ENCODE data around the gene NGB. TPM values are rescaled to one million over a fixed set of nuclear protein-coding genes. Genes with fewer than 3 reads are reported as not detected.

Gene NGB
- total and polyA plus RNA-seq, 2 donors (not counting 1 experiment from before 2014, with no cell fraction given) = not detected

- no peak overlapping the region for H2AFZ ChIP-seq (ENCODE audit: low read length)
- H3K9me3 ChIP-seq (ENCODE audit: control insufficient read depth, insufficient read depth, low read depth, low read length) = no peaks in the 10 kb centered on the region
- no peak overlapping the region for H3K4me3 ChIP-seq (replicated peaks in 1 of 4; ENCODE audit: control extremely low read depth in 1 of 4, insufficient read depth in 1 of 4, low read depth in 3 of 4, low read length in 4 of 4)
- no peaks in the 10 kb centered on the region for H3K36me3 ChIP-seq (ENCODE audit: control insufficient read depth, insufficient read depth, low read length)
- no peak overlapping the region for H3K27ac ChIP-seq (ENCODE audit: insufficient read depth, low read length)
- peaks cover 2% of the 10 kb centered on the region for H3K27me3 ChIP-seq (ENCODE audit: control insufficient read depth, insufficient read depth, low read length)
- no peaks in the 10 kb centered on the region for H4K20me1 ChIP-seq (ENCODE audit: control insufficient read depth, extremely low read depth, insufficient read depth, low read length)
- TF ChIP-seq EZH2 (IDR thresholded peaks at IDR 0.05; ENCODE audit: low read length, missing control alignments) (no peak), CTCF (conservative IDR thresholded peaks at IDR 0.05 in 1 of 2, IDR thresholded peaks at IDR 0.05 in 1 of 2; ENCODE audit: low read depth in 1 of 2, low read length in 2 of 2) (no peak)
- H3K79me2 ChIP-seq (ENCODE audit: control insufficient read depth, insufficient read depth, low read length) = no peaks in the 10 kb centered on the region
- H3K9ac ChIP-seq (ENCODE audit: insufficient read depth, low read length) = no peak overlapping the region
- no peaks in the 10 kb centered on the region for H3K4me1 ChIP-seq (ENCODE audit: control insufficient read depth, extremely low read depth, insufficient read depth, low read length)
- no peak for DNase-seq (ENCODE audit: low read depth in 2 of 2)
- no peak overlapping the region for H3K4me2 ChIP-seq (ENCODE audit: extremely low read depth, insufficient read depth, low read length)
Measured at GRCh38 chr14:77258566-77258965, 12.4 kb downstream of the NGB start.

GRCh38 chr14:77257700-77258099 lies 13.3 kb downstream of the NGB start:
- DNase-seq (ENCODE audit: low read depth in 2 of 2) = no peak
- no peak for TF ChIP-seq EZH2 (IDR thresholded peaks at IDR 0.05; ENCODE audit: low read length, missing control alignments)
- no peak for TF ChIP-seq CTCF (conservative IDR thresholded peaks at IDR 0.05 in 1 of 2, IDR thresholded peaks at IDR 0.05 in 1 of 2; ENCODE audit: low read depth in 1 of 2, low read length in 2 of 2)

GRCh38 chr14:77256694-77257093 lies 14.3 kb downstream of the NGB start:
- no peaks in the 10 kb centered on the region for H3K9me3 ChIP-seq (ENCODE audit: control insufficient read depth, insufficient read depth, low read depth, low read length)
- no peak for DNase-seq (ENCODE audit: low read depth in 2 of 2)
- H3K27ac ChIP-seq (ENCODE audit: insufficient read depth, low read length) = no peak overlapping the region
- no peaks in the 10 kb centered on the region for H3K79me2 ChIP-seq (ENCODE audit: control insufficient read depth, insufficient read depth, low read length)
- H3K9ac ChIP-seq (ENCODE audit: insufficient read depth, low read length) = no peak overlapping the region
- H3K4me1 ChIP-seq (ENCODE audit: control insufficient read depth, extremely low read depth, insufficient read depth, low read length) = no peaks in the 10 kb centered on the region
- no peak overlapping the region for H3K4me3 ChIP-seq (replicated peaks in 1 of 4; ENCODE audit: control extremely low read depth in 1 of 4, insufficient read depth in 1 of 4, low read depth in 3 of 4, low read length in 4 of 4)
- peaks cover 3% of the 10 kb centered on the region for H3K27me3 ChIP-seq (ENCODE audit: control insufficient read depth, insufficient read depth, low read length)
- no peaks in the 10 kb centered on the region for H4K20me1 ChIP-seq (ENCODE audit: control insufficient read depth, extremely low read depth, insufficient read depth, low read length)
- H3K4me2 ChIP-seq (ENCODE audit: extremely low read depth, insufficient read depth, low read length) = no peak overlapping the region
- H2AFZ ChIP-seq (ENCODE audit: low read length) = no peak overlapping the region
- H3K36me3 ChIP-seq (ENCODE audit: control insufficient read depth, insufficient read depth, low read length) = no peaks in the 10 kb centered on the region
- no peak for TF ChIP-seq EZH2 (IDR thresholded peaks at IDR 0.05; ENCODE audit: low read length, missing control alignments)
- no peak for TF ChIP-seq CTCF (conservative IDR thresholded peaks at IDR 0.05 in 1 of 2, IDR thresholded peaks at IDR 0.05 in 1 of 2; ENCODE audit: low read depth in 1 of 2, low read length in 2 of 2)

More at GRCh38 chr14:77257700-77258099, 13.3 kb downstream of the NGB start:
- Histone ChIP-seq H3K9me3 (ENCODE audit: control insufficient read depth, insufficient read depth, low read depth, low read length) (no peaks in the 10 kb centered on the region), H3K4me1 (ENCODE audit: control insufficient read depth, extremely low read depth, insufficient read depth, low read length) (no peaks in the 10 kb centered on the region), H4K20me1 (ENCODE audit: control insufficient read depth, extremely low read depth, insufficient read depth, low read length) (no peaks in the 10 kb centered on the region), H3K36me3 (ENCODE audit: control insufficient read depth, insufficient read depth, low read length) (no peaks in the 10 kb centered on the region), H3K4me2 (ENCODE audit: extremely low read depth, insufficient read depth, low read length) (no peak overlapping the region), H3K79me2 (ENCODE audit: control insufficient read depth, insufficient read depth, low read length) (no peaks in the 10 kb centered on the region), H3K4me3 (replicated peaks in 1 of 4; ENCODE audit: control extremely low read depth in 1 of 4, insufficient read depth in 1 of 4, low read depth in 3 of 4, low read length in 4 of 4) (no peak overlapping the region), H2AFZ (ENCODE audit: low read length) (no peak overlapping the region), H3K27ac (ENCODE audit: insufficient read depth, low read length) (no peak overlapping the region), H3K27me3 (ENCODE audit: control insufficient read depth, insufficient read depth, low read length) (no peaks in the 10 kb centered on the region), H3K9ac (ENCODE audit: insufficient read depth, low read length) (no peak overlapping the region)

Data from fibroblast of lung (primary cell).